ENCODE results near the gene ATAD3C. TPM values are rescaled to one million over a fixed set of nuclear protein-coding genes. Genes with fewer than 3 reads are reported as not detected.

ATAD3C gene
- polyA plus RNA-seq, 3 donors, result not detected

DNA sequence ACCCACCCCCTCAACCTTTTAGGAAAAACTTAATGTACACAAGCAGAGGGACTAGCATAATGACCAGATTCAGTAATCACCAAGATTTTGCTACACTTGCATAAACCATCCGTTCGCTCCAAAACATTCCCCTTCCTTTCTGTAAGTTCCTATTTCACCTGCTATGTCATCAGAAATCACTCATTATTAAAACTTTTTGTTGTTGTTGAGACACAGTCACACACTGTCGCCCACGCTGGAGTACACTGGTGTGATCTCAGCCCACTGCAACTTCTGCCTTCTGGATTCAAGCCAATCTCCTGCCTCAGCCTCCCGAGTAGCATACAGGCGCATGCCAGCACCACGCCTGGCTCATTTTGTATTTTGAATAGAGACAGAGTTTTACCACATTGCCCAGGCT, 45.8 kb upstream of the ATAD3C start:
- Histone ChIP-seq H3K4me3 (replicated peaks in 1 of 3; ENCODE audit: low read depth in 2 of 3, low read length in 3 of 3) (no peak overlapping the region), H3K27ac (ENCODE audit: low read depth in 1 of 2, low read length in 2 of 2) (no peak overlapping the region), H3K79me2 (ENCODE audit: insufficient read depth, low read length) (peaks cover 79% of the 10 kb centered on the region), H2AFZ (ENCODE audit: insufficient read depth, low read depth, low read length, poor library complexity, severe bottlenecking) (no peak overlapping the region), H3K9me3 (replicated peaks in 1 of 2; ENCODE audit: control insufficient read depth in 1 of 2, insufficient read depth in 1 of 2, low read length in 2 of 2) (no peaks in the 10 kb centered on the region), H3K9ac (ENCODE audit: insufficient read depth, low read length, poor library complexity, severe bottlenecking) (no peak overlapping the region), H3K4me1 (ENCODE audit: control insufficient read depth in 1 of 2, insufficient read depth in 2 of 2, low read length in 2 of 2) (peaks cover 30 to 38% of the 10 kb centered on the region in 2 donors), H3K27me3 (ENCODE audit: control insufficient read depth in 2 of 2, insufficient read depth in 2 of 2, low read length in 2 of 2) (no peaks in the 10 kb centered on the region), H4K20me1 (ENCODE audit: insufficient read depth, low read length) (peaks cover 40% of the 10 kb centered on the region), H3K36me3 (replicated peaks in 1 of 2; ENCODE audit: control insufficient read depth in 1 of 2, insufficient read depth in 2 of 2, low read length in 2 of 2) (peaks cover 41 to 51% of the 10 kb centered on the region in 2 donors), H3K4me2 (replicated peaks; ENCODE audit: extremely low read depth, low read length, poor library complexity, severe bottlenecking) (no peak overlapping the region)
- no peak overlapping the region for H3K4me3 Mint-ChIP-seq
- no peak for DNase-seq
- H3K4me1 Mint-ChIP-seq, result peaks cover 34% of the 10 kb centered on the region
- 97% methylated on average over 4 of the region's 7 CpGs for WGBS (ENCODE audit: insufficient coverage)
- TF ChIP-seq CTCF (IDR thresholded peaks at IDR 0.05), result no peak
- peak overlapping the region in 5 of 7 donors; percentile 12 to 73 (median 40) for H3K27ac Mint-ChIP-seq
- peaks cover 41 to 57% of the 10 kb centered on the region in 2 donors for H3K36me3 Mint-ChIP-seq
- intact Hi-C loops (cut with micrococcal nuclease), result no loop called here
- no peaks in the 10 kb centered on the region for H3K27me3 Mint-ChIP-seq (ENCODE audit: low read depth in 3 of 3)
- no peaks in the 10 kb centered on the region for H3K9me3 Mint-ChIP-seq

- H3K79me2 ChIP-seq (ENCODE audit: insufficient read depth, low read length), result peaks cover 59% of the 10 kb centered on the region
- H3K4me1 Mint-ChIP-seq, result peaks cover 24% of the 10 kb centered on the region
- peaks cover 17 to 23% of the 10 kb centered on the region in 2 donors for H3K4me1 ChIP-seq (ENCODE audit: control insufficient read depth in 1 of 2, insufficient read depth in 2 of 2, low read length in 2 of 2)
These were observed 43.2 kb upstream of the ATAD3C start for GRCh38 chr1:1406101-1406820.

More at GRCh38 chr1:1406101-1406820, 43.2 kb upstream of the ATAD3C start:
- peak overlapping the region; percentile 73 to 99 (median 73) for H3K4me3 ChIP-seq (replicated peaks in 1 of 3; ENCODE audit: low read depth in 2 of 3, low read length in 3 of 3)
- peaks cover 0 to 1% of the 10 kb centered on the region in 2 donors for H3K9me3 ChIP-seq (replicated peaks in 1 of 2; ENCODE audit: control insufficient read depth in 1 of 2, insufficient read depth in 1 of 2, low read length in 2 of 2)
- no peak for TF ChIP-seq CTCF (IDR thresholded peaks at IDR 0.05)
- no peaks in the 10 kb centered on the region for H3K27me3 ChIP-seq (ENCODE audit: control insufficient read depth in 2 of 2, insufficient read depth in 2 of 2, low read length in 2 of 2)
- Mint-ChIP-seq H3K27ac (peak overlapping the region; percentile 80 to 95 (median 86)), H3K4me3 (peak overlapping the region; percentile 84 to 91), H3K36me3 (peaks cover 39 to 52% of the 10 kb centered on the region in 2 donors), H3K9me3 (peaks cover 0 to 7% (median under 1%) of the 10 kb centered on the region in 7 donors), H3K27me3 (ENCODE audit: low read depth in 3 of 3) (no peaks in the 10 kb centered on the region)
- H3K9ac ChIP-seq (ENCODE audit: insufficient read depth, low read length, poor library complexity, severe bottlenecking), result peak overlapping the region; percentile 96
- intact Hi-C loops (cut with micrococcal nuclease), result loop anchor here in 1 of 2 donors (1.0 kb wide), 1 partner anchor 8 kb away; no protein-coding TSS in a partner anchor
- H3K27ac ChIP-seq (ENCODE audit: low read depth in 1 of 2, low read length in 2 of 2), result peak overlapping the region; percentile 51 to 94
- WGBS (ENCODE audit: insufficient coverage), result 44% methylated on average over 43 of the region's 43 CpGs
- peaks cover 36 to 45% of the 10 kb centered on the region in 2 donors for H3K36me3 ChIP-seq (replicated peaks in 1 of 2; ENCODE audit: control insufficient read depth in 1 of 2, insufficient read depth in 2 of 2, low read length in 2 of 2)
- no peak for DNase-seq
- H3K4me2 ChIP-seq (replicated peaks; ENCODE audit: extremely low read depth, low read length, poor library complexity, severe bottlenecking), result peak overlapping the region; percentile 95
- H4K20me1 ChIP-seq (ENCODE audit: insufficient read depth, low read length), result peaks cover 25% of the 10 kb centered on the region
- H2AFZ ChIP-seq (ENCODE audit: insufficient read depth, low read depth, low read length, poor library complexity, severe bottlenecking), result peak overlapping the region; percentile 88
